Central memory CD8-positive, alpha-beta T cell (primary cell): ENCODE results near the gene CRYL1.

Experiments used
- ATAC-seq: fragments of 150-1000 bp; cut with Tn5 transposase; replicated peaks from 2 replicates; pipeline ENCODE4 v1.10.0; 2022; ENCODE audit warnings: mild to moderate bottlenecking, moderate FRiP score, moderate number of reproducible peaks; ENCODE audit not compliant: poor library complexity, severe bottlenecking; ENCODE audit errors: extremely low read depth
- DNase-seq, 2 donors: peaks; one replicate each; pipeline ENCODE4 v3.0.0; 2021; ENCODE audit warnings: low spot score in 2 of 2
- H3K27ac Mint-ChIP-seq: one replicate; pipeline ENCODE4 v1.8.0; 2022; ENCODE audit warnings: low read depth, mild to moderate bottlenecking, moderate library complexity, mixed read lengths
- H3K27me3 Mint-ChIP-seq: one replicate; pipeline ENCODE4 v1.8.0; 2022; ENCODE audit warnings: mixed read lengths
- H3K36me3 Mint-ChIP-seq: one replicate; pipeline ENCODE4 v1.8.0; 2022; ENCODE audit warnings: mild to moderate bottlenecking, moderate library complexity, mixed read lengths; ENCODE audit not compliant: insufficient read depth
- H3K4me1 Mint-ChIP-seq: one replicate; pipeline ENCODE4 v1.8.0; 2022; ENCODE audit warnings: mixed read lengths
- H3K4me3 Mint-ChIP-seq: one replicate; pipeline ENCODE4 v1.8.0; 2022; ENCODE audit warnings: mild to moderate bottlenecking, moderate library complexity, mixed read lengths
- H3K9me3 Mint-ChIP-seq: one replicate; pipeline ENCODE4 v1.8.0; 2022; ENCODE audit warnings: mixed read lengths

Gene CRYL1

GRCh38 chr13:20402881-20403280 lies 122.8 kb downstream of the CRYL1 start:
- Mint-ChIP-seq H3K27me3 (no peaks in the 10 kb centered on the region), H3K4me1 (peaks cover 8% of the 10 kb centered on the region), H3K4me3 (no peak overlapping the region), H3K36me3 (peaks cover 1% of the 10 kb centered on the region), H3K9me3 (no peaks in the 10 kb centered on the region), H3K27ac (no peak overlapping the region)
- ATAC-seq = no peak
- DNase-seq = no peak

- H3K27me3 Mint-ChIP-seq = no peaks in the 10 kb centered on the region
- H3K4me3 Mint-ChIP-seq = no peak overlapping the region
- peaks cover 1% of the 10 kb centered on the region for H3K36me3 Mint-ChIP-seq
- ATAC-seq (no peak), DNase-seq (no peak)
- no peaks in the 10 kb centered on the region for H3K9me3 Mint-ChIP-seq
- peaks cover 8% of the 10 kb centered on the region for H3K4me1 Mint-ChIP-seq
- H3K27ac Mint-ChIP-seq = no peak overlapping the region
Measured at GRCh38 chr13:20401931-20402856, 123.5 kb downstream of the CRYL1 start.

DNA sequence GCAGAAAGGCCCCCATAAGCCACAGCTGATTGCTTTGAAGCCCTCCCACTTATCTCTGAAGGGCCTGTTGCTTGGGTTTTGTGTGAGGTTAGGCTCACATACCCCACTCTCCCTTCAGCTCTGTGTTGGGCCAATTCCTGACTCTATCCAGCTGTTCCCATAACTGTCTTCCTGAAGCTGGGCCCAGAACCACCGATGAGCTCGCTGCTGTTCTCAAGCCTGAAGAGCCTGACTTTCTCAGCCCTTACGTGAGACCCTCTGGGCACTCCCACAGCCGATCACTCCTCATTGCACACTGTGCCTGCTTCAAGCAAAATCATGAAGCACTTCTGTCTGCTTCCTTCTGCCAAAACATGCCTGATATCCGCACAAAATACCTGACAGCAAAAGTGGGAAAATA lies 124.1 kb downstream of the CRYL1 start:
- H3K4me1 Mint-ChIP-seq = peaks cover 8% of the 10 kb centered on the region
- H3K9me3 Mint-ChIP-seq = peaks cover 4% of the 10 kb centered on the region
- peaks cover 1% of the 10 kb centered on the region for H3K36me3 Mint-ChIP-seq
- no peak overlapping the region for H3K4me3 Mint-ChIP-seq
- no peaks in the 10 kb centered on the region for H3K27me3 Mint-ChIP-seq
- H3K27ac Mint-ChIP-seq = no peak overlapping the region
- DNase-seq = no peak
- ATAC-seq = no peak

DNA sequence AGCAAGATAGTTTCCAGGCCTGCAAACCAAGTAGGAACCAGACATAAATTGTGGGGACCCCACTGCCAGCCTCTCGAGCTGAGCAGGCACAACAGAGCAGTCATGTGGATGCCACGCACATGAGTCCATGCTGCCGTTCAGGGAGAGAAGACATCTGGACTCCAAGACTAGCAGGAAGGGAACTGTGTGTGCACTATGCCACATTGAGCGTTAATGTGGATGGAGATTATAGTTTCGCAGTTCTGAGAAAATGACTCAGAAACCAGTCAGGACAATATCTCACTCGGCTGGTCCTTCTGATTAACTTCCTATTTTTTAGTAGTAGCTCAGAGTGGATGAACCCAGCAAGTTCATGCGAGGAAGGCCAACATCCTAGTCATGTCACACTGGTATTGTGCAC lies 124.9 kb downstream of the CRYL1 start:
- no peak overlapping the region for H3K27ac Mint-ChIP-seq
- no peaks in the 10 kb centered on the region for H3K27me3 Mint-ChIP-seq
- peaks cover 8% of the 10 kb centered on the region for H3K4me1 Mint-ChIP-seq
- H3K36me3 Mint-ChIP-seq = peaks cover 1% of the 10 kb centered on the region
- H3K9me3 Mint-ChIP-seq = peaks cover 5% of the 10 kb centered on the region
- ATAC-seq (no peak), DNase-seq (no peak)
- H3K4me3 Mint-ChIP-seq = no peak overlapping the region

GRCh38 chr13:20399961-20400360 lies 125.7 kb downstream of the CRYL1 start:
- no peak for DNase-seq
- Mint-ChIP-seq H3K36me3 (peaks cover 1% of the 10 kb centered on the region), H3K4me3 (no peak overlapping the region), H3K27ac (no peak overlapping the region), H3K27me3 (no peaks in the 10 kb centered on the region), H3K4me1 (peaks cover 8% of the 10 kb centered on the region), H3K9me3 (peaks cover 5% of the 10 kb centered on the region)
- ATAC-seq = no peak

DNA sequence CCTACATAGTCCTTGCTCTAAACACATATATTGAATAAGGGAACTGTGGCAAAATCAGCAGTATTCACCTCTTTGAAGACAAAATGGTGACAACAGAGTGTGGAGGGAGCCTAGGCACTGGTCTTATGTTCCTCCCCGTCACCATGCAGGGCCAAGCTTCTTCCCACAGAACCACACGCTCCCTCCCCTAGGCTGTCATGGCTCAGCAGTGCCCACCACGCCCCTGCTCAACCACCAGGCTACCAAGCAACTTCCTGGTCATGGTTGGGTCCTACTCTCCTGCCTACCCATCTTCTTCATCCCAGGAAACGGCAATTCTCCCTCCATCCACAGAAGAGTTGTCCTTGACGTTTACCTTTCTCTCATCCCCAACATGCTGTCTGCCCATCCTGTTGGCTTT lies 126.1 kb downstream of the CRYL1 start:
- Mint-ChIP-seq H3K9me3 (peaks cover 5% of the 10 kb centered on the region), H3K4me1 (peaks cover 8% of the 10 kb centered on the region), H3K4me3 (no peak overlapping the region), H3K27me3 (no peaks in the 10 kb centered on the region), H3K27ac (no peak overlapping the region), H3K36me3 (peaks cover 1% of the 10 kb centered on the region)
- DNase-seq (no peak), ATAC-seq (no peak)

GRCh38 chr13:20398459-20398858 lies 127.2 kb downstream of the CRYL1 start:
- H3K9me3 Mint-ChIP-seq = peaks cover 5% of the 10 kb centered on the region
- no peak for DNase-seq
- peaks cover 8% of the 10 kb centered on the region for H3K4me1 Mint-ChIP-seq
- ATAC-seq = no peak
- no peaks in the 10 kb centered on the region for H3K27me3 Mint-ChIP-seq
- H3K4me3 Mint-ChIP-seq = no peak overlapping the region
- no peak overlapping the region for H3K27ac Mint-ChIP-seq
- no peaks in the 10 kb centered on the region for H3K36me3 Mint-ChIP-seq

- no peak for ATAC-seq
- Mint-ChIP-seq H3K36me3 (no peaks in the 10 kb centered on the region), H3K27me3 (no peaks in the 10 kb centered on the region), H3K9me3 (peaks cover 5% of the 10 kb centered on the region), H3K4me3 (no peak overlapping the region), H3K27ac (no peak overlapping the region), H3K4me1 (peaks cover 8% of the 10 kb centered on the region)
- DNase-seq = no peak
Measured at GRCh38 chr13:20397896-20398295, 127.8 kb downstream of the CRYL1 start.

DNA sequence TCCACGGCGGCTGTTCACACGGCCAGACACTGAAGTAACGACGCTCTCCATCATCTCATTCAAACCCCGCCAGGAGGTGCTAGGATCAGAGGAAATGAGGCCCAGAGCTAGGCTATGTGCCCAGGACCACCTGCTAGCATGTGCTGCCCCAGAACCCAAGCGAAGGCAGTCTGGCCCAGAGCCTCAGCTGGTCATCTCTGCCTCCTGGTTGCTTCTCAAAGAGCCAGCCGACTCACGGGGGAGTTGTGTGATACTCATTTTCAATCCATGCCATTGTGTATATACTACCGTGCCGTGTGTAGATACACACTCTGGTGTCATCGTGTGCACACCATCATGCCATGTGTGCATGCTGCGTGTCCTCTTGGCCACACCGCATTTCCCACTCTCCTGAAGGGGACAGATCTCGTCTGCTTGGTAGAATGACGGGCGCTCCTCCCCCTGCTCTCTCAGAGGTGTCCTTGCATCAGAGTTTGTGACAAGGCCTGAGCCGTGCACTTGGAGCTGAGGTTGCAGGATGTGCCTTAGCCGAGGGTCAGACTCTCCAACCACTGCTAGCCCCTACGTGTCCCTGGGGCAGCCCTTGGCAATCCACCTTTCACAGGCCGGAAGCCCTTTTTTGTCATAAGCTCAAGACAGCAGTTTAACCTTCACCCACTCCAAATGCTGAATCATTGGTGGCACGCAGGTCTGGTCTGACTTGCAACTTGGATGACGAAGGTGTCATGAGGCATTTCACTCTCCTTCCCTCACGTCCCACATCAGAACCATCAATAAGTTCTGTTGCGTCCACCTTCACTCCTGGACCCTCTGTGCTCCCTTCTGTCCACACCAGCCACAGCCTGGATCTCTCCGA lies 130.4 kb downstream of the CRYL1 start:
- Mint-ChIP-seq H3K27ac (no peak overlapping the region), H3K36me3 (no peaks in the 10 kb centered on the region), H3K4me1 (no peaks in the 10 kb centered on the region), H3K27me3 (no peaks in the 10 kb centered on the region), H3K4me3 (no peak overlapping the region), H3K9me3 (peaks cover 5% of the 10 kb centered on the region)
- ATAC-seq (no peak), DNase-seq (no peak)

- DNase-seq (no peak), ATAC-seq (no peak)
- Mint-ChIP-seq H3K9me3 (peaks cover 5% of the 10 kb centered on the region), H3K36me3 (no peaks in the 10 kb centered on the region), H3K4me3 (no peak overlapping the region), H3K27ac (no peak overlapping the region), H3K4me1 (no peaks in the 10 kb centered on the region), H3K27me3 (no peaks in the 10 kb centered on the region)
Measured at GRCh38 chr13:20394506-20394905, 131.2 kb downstream of the CRYL1 start.

- ATAC-seq (no peak), DNase-seq (no peak)
- H3K9me3 Mint-ChIP-seq = peaks cover 5% of the 10 kb centered on the region
- no peaks in the 10 kb centered on the region for H3K4me1 Mint-ChIP-seq
- no peaks in the 10 kb centered on the region for H3K36me3 Mint-ChIP-seq
- H3K27me3 Mint-ChIP-seq = no peaks in the 10 kb centered on the region
- no peak overlapping the region for H3K27ac Mint-ChIP-seq
- no peak overlapping the region for H3K4me3 Mint-ChIP-seq
Measured at GRCh38 chr13:20394169-20394501, 131.5 kb downstream of the CRYL1 start.

DNA sequence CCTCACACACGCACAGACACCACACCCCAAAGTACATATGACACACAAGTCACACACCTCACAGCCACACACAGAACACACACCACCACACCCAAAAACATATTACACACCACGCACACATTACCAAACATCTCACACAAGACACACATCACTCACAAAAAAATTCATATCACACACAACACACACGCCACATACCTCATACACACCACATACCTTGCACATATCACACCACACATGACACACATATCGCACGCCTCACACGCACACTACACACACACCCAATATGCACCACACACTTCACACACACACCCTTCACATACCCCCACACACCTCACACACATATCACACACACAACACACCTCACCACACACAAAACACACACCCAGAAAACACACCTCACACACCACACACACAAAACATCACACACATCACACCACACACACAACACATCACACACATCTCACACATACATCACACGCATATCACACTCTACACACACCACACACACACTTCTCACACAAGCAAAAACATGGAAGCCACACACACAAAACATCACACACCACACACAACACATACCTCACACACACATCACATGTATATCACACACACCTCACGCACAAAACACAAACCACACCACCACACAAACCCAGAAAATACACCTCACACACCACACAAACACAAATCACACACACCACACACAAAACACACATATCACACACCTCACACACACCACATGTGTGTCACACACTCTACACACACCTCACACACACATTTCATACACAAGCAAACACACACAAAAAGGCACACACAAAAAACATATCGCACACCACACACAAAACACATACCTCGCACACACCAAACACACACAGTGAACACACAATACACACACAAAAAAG lies 132.1 kb downstream of the CRYL1 start:
- H3K9me3 Mint-ChIP-seq = peaks cover 5% of the 10 kb centered on the region
- no peaks in the 10 kb centered on the region for H3K4me1 Mint-ChIP-seq
- H3K36me3 Mint-ChIP-seq = no peaks in the 10 kb centered on the region
- no peak overlapping the region for H3K27ac Mint-ChIP-seq
- ATAC-seq (no peak), DNase-seq (no peak)
- H3K27me3 Mint-ChIP-seq = no peaks in the 10 kb centered on the region
- no peak overlapping the region for H3K4me3 Mint-ChIP-seq
